Keratinocyte (primary cell): ENCODE measurements around the gene TMA7.

Source experiments
- EZH2 ChIP-seq: IDR thresholded peaks from one replicate; pipeline ENCODE4 v1.6.1; 2012; ENCODE audit warnings: inconsistent platforms, mild to moderate bottlenecking, low read length, moderate library complexity
- TF ChIP-seq, protein P1 (sequence below), 3 experiments: IDR thresholded peaks in 1 of 3; conservative IDR thresholded peaks in 1 of 3; optimal IDR thresholded peaks in 1 of 3; 2 replicates in 2 of 3; 3 replicates in 1 of 3; pipeline versions ENCODE3 to v1.5.1; 2011; ENCODE audit warnings: low read length in 3 of 3, mild to moderate bottlenecking in 3 of 3, moderate library complexity in 2 of 3, control low read depth in 1 of 3, inconsistent platforms in 1 of 3; ENCODE audit not compliant: insufficient read depth in 2 of 3; ENCODE audit errors: extremely low read depth in 1 of 3

DNA sequence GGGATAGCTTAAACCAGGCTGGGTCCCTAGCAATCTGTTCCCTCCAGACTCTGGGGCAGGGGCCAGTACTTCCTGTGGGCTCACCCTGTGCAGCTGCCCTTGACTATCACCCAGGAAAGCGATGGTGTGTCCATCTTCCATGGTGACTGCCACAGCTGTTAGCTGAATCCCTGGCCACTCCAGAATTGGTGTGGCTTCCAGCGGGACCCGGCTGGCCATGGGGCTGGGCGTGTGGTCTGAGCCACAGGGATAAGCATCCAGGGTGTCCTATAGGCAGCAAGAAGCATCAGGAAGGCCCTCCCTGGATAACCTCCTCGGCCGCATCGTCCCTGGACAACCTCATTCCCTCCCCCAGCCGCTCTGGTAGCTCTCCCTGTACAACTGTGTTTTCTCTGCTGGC, 17.4 kb upstream of the TMA7 start:
- TF ChIP-seq, protein P1, sequence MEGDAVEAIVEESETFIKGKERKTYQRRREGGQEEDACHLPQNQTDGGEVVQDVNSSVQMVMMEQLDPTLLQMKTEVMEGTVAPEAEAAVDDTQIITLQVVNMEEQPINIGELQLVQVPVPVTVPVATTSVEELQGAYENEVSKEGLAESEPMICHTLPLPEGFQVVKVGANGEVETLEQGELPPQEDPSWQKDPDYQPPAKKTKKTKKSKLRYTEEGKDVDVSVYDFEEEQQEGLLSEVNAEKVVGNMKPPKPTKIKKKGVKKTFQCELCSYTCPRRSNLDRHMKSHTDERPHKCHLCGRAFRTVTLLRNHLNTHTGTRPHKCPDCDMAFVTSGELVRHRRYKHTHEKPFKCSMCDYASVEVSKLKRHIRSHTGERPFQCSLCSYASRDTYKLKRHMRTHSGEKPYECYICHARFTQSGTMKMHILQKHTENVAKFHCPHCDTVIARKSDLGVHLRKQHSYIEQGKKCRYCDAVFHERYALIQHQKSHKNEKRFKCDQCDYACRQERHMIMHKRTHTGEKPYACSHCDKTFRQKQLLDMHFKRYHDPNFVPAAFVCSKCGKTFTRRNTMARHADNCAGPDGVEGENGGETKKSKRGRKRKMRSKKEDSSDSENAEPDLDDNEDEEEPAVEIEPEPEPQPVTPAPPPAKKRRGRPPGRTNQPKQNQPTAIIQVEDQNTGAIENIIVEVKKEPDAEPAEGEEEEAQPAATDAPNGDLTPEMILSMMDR (optimal IDR thresholded peaks at IDR 0.05 in 1 of 3, IDR thresholded peaks at IDR 0.05 in 1 of 3, conservative IDR thresholded peaks at IDR 0.05 in 1 of 3; ENCODE audit: extremely low read depth in 1 of 3, insufficient read depth in 2 of 3, low read length in 3 of 3), result no peak
- no peak for TF ChIP-seq EZH2
